ENCODE measurements around the gene RAB38. TPM values are rescaled to one million over a fixed set of nuclear protein-coding genes. Genes with fewer than 3 reads are reported as not detected.

Gene RAB38
- total RNA-seq, 3 donors from 2014 or later: 1.6 to 14.8 (median 5.2) TPM

DNA sequence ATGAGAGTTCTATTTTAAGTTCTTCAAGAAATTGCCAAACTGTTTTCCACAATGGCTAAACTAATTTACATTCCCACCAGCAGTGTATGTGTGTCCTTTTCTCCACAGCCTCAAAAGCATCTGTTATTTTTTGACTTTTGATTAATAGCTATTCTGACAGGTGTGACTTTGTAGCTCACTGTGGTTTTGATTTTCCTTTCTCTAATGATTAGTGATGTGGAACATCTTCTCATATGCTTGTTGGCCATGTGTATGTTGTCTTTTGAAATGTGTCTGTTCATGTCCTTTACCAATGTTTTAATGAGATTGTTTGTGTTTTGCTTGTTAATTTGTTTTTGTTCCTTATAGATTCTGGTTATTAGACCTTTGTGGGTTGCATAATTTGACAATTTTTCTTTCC lies 18.0 kb upstream of the RAB38 start:
- intact Hi-C loops (cut with DNase I; ENCODE audit: low total_unique reads): loop anchor here (10.0 kb wide), 1 partner anchor 828 kb away; no protein-coding TSS in a partner anchor
- H3K27me3 ChIP-seq: no peaks in the 10 kb centered on the region
- H3K36me3 ChIP-seq: no peaks in the 10 kb centered on the region
- peaks cover 6 to 19% of the 10 kb centered on the region in 2 donors for H3K9me3 ChIP-seq
- TF ChIP-seq POLR2AphosphoS5 (IDR thresholded peaks at IDR 0.05) (no peak), CTCF (IDR thresholded peaks at IDR 0.05) (no peak)
- no peak for DNase-seq (ENCODE audit: low spot score in 2 of 2)
- no peaks in the 10 kb centered on the region for H3K4me1 ChIP-seq
- H3K27ac ChIP-seq: no peak overlapping the region
- H3K4me3 ChIP-seq: no peak overlapping the region

DNA sequence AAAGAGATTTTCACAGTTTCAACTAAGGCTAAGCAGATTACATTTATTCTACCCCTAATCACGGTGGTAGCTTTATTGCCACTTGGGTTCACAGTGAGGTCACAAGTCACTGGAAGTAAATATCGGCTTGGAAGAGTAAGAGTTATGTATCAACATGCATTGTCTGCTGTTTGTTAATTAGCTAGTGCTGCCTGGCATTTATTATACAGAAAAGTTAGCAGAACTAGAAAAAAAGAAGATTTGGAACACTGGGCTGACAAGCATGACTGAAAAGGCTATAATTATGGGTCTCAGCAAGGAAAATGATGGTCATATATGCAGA lies 13.7 kb upstream of the RAB38 start:
- no peaks in the 10 kb centered on the region for H3K27me3 ChIP-seq
- no peak for DNase-seq (ENCODE audit: low spot score in 2 of 2)
- no peaks in the 10 kb centered on the region for H3K4me1 ChIP-seq
- intact Hi-C loops (cut with DNase I; ENCODE audit: low total_unique reads): no loop called here
- H3K4me3 ChIP-seq: no peak overlapping the region
- H3K36me3 ChIP-seq: no peaks in the 10 kb centered on the region
- no peak for TF ChIP-seq CTCF (IDR thresholded peaks at IDR 0.05)
- TF ChIP-seq POLR2A (IDR thresholded peaks at IDR 0.05): no peak
- TF ChIP-seq POLR2AphosphoS5 (IDR thresholded peaks at IDR 0.05): no peak
- no peaks in the 10 kb centered on the region for H3K9me3 ChIP-seq
- no peak overlapping the region for H3K27ac ChIP-seq

DNA sequence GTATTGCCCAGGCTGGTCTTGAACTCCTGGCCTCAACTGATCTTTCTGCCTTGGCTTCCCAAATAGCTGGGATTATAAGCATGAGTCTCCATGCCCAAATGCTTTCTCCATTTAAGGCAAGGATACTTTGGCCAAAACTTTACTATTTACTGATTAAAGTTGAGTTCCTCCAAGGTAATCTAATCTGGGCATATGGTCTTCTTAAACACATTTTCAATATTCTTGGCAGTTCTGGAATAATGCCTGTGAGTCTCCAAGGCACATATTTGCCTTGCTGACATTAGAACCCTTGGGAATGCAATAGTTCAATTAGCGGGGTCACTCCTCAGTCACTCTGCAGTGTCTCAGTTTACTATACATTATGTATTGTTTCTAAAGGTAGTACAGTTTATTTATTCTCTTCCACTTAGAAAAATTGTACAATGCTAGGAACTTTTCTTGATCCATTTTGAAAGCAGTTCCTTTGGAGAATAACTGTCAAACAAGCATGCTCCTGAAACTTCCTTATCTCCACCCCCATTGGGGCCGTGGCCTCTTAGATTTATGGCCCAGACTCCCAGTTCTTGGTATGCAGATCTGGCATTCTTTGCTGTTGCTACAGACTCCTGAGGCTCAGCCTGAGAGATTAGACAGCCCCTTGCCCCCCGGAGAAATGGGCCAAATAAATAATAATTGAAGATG lies 13.1 kb upstream of the RAB38 start:
- Histone ChIP-seq H3K27me3 (no peaks in the 10 kb centered on the region), H3K4me1 (no peaks in the 10 kb centered on the region), H3K4me3 (no peak overlapping the region), H3K9me3 (no peaks in the 10 kb centered on the region), H3K27ac (no peak overlapping the region), H3K36me3 (no peaks in the 10 kb centered on the region)
- DNase-seq (ENCODE audit: low spot score in 2 of 2): no peak
- intact Hi-C loops (cut with DNase I; ENCODE audit: low total_unique reads): no loop called here
- TF ChIP-seq POLR2AphosphoS5 (IDR thresholded peaks at IDR 0.05): no peak
- TF ChIP-seq POLR2A (IDR thresholded peaks at IDR 0.05): no peak
- no peak for TF ChIP-seq CTCF (IDR thresholded peaks at IDR 0.05)

GRCh38 chr11:88183233-88183632 lies 8.0 kb upstream of the RAB38 start:
- Histone ChIP-seq H3K36me3 (no peaks in the 10 kb centered on the region), H3K9me3 (no peaks in the 10 kb centered on the region), H3K27me3 (no peaks in the 10 kb centered on the region), H3K4me3 (no peak overlapping the region), H3K27ac (no peak overlapping the region), H3K4me1 (no peaks in the 10 kb centered on the region)
- intact Hi-C loops (cut with DNase I; ENCODE audit: low total_unique reads): no loop called here
- no peak for DNase-seq (ENCODE audit: low spot score in 2 of 2)
- TF ChIP-seq CTCF (IDR thresholded peaks at IDR 0.05) (no peak), POLR2AphosphoS5 (IDR thresholded peaks at IDR 0.05) (no peak), POLR2A (IDR thresholded peaks at IDR 0.05) (no peak)

- no peak for TF ChIP-seq POLR2AphosphoS5 (IDR thresholded peaks at IDR 0.05)
- no peak for TF ChIP-seq POLR2A (IDR thresholded peaks at IDR 0.05)
- no peak for TF ChIP-seq CTCF (IDR thresholded peaks at IDR 0.05)
- peak in 1 of 2 donors; percentile 39 for DNase-seq (ENCODE audit: low spot score in 2 of 2)
- intact Hi-C loops (cut with DNase I; ENCODE audit: low total_unique reads): no loop called here
These were observed 6.5 kb upstream of the RAB38 start for GRCh38 chr11:88181776-88182175.

More at GRCh38 chr11:88181776-88182175, 6.5 kb upstream of the RAB38 start:
- Histone ChIP-seq H3K27me3 (no peaks in the 10 kb centered on the region), H3K36me3 (no peaks in the 10 kb centered on the region), H3K4me3 (no peak overlapping the region), H3K9me3 (no peaks in the 10 kb centered on the region), H3K4me1 (no peaks in the 10 kb centered on the region), H3K27ac (no peak overlapping the region)

All from breast epithelium (tissue), 4 donors.